DOHH2 (cell line): ENCODE results near the gene CLSTN1.

ENCODE experiments used
- H3F3A ChIP-seq: fragments of 200-600 bp; sonication (generic), shearing (Covaris generic); 2 replicates; pipeline ENCODE4 v1.6.0; 2016; ENCODE audit warnings: antibody characterized with exemption, mild to moderate bottlenecking; ENCODE audit not compliant: control insufficient read depth, insufficient read depth
- H3K27ac ChIP-seq: fragments of 200-600 bp; sonication (generic); 2 replicates; pipeline ENCODE4 v1.5.1; 2014; ENCODE audit warnings: low read depth, mild to moderate bottlenecking, low read length, moderate library complexity
- H3K27me3 ChIP-seq: fragments of 200-600 bp; sonication (generic); 2 replicates; pipeline ENCODE4 v1.6.1; 2014; ENCODE audit warnings: mild to moderate bottlenecking, low read length, mixed read lengths; ENCODE audit not compliant: control insufficient read depth
- H3K36me3 ChIP-seq: fragments of 200-600 bp; sonication (generic); 2 replicates; pipeline ENCODE4 v1.6.1; 2014; ENCODE audit warnings: mild to moderate bottlenecking, low read length, moderate library complexity, mixed read lengths; ENCODE audit not compliant: control insufficient read depth
- H3K4me1 ChIP-seq: fragments of 200-600 bp; sonication (generic); 2 replicates; pipeline ENCODE4 v1.6.1; 2014; ENCODE audit warnings: mild to moderate bottlenecking, low read length, mixed read lengths; ENCODE audit not compliant: control insufficient read depth
- H3K4me2 ChIP-seq: fragments of 200-600 bp; sonication (generic); 2 replicates; pipeline ENCODE4 v1.6.0; 2014; ENCODE audit warnings: mild to moderate bottlenecking, low read length, moderate library complexity
- H3K4me3 ChIP-seq: fragments of 200-600 bp; sonication (generic); 2 replicates; pipeline ENCODE4 v1.5.1; 2014; ENCODE audit warnings: mild to moderate bottlenecking, low read length, mixed read lengths
- H3K79me2 ChIP-seq: fragments of 200-600 bp; sonication (generic); 2 replicates; pipeline ENCODE4 v1.6.1; 2014; ENCODE audit warnings: mild to moderate bottlenecking, low read length, mixed read lengths; ENCODE audit not compliant: control insufficient read depth
- H3K9me2 ChIP-seq: fragments of 200-600 bp; sonication (generic); replicated peaks from 2 replicates; pipeline ENCODE4 v1.6.1; 2014; ENCODE audit warnings: mild to moderate bottlenecking, low read length, mixed read lengths; ENCODE audit not compliant: control insufficient read depth
- H3K9me3 ChIP-seq: fragments of 200-600 bp; sonication (generic); 2 replicates; pipeline ENCODE4 v1.6.1; 2014; ENCODE audit warnings: antibody characterized with exemption, low read length, mixed read lengths; ENCODE audit not compliant: control insufficient read depth, insufficient read depth
- H4K20me1 ChIP-seq: fragments of 200-600 bp; sonication (generic); 2 replicates; pipeline ENCODE4 v1.6.0; 2014; ENCODE audit warnings: low read depth, mild to moderate bottlenecking, antibody characterized with exemption, low read length, moderate library complexity; ENCODE audit not compliant: control insufficient read depth, insufficient read depth
- EZH2phosphoT487 ChIP-seq: fragments of 200-600 bp; sonication (generic); IDR thresholded peaks from 2 replicates; pipeline ENCODE4 v1.6.1; 2017; ENCODE audit warnings: borderline replicate concordance, mild to moderate bottlenecking, antibody characterized with exemption, low read length, moderate library complexity, mixed read lengths
- TF ChIP-seq, protein P1 (sequence below): fragments of 200-600 bp; sonication (generic); IDR thresholded peaks from one replicate; pipeline ENCODE4 v1.5.1; 2014; ENCODE audit warnings: antibody characterized with exemption, mild to moderate bottlenecking, low read depth, low read length; ENCODE audit not compliant: poor library complexity, severe bottlenecking

CLSTN1 gene

GRCh38 chr1:9866836-9867235 is 43.1 kb upstream of the CLSTN1 start:
- Histone ChIP-seq H4K20me1 (no peaks in the 10 kb centered on the region), H3K4me2 (peak overlapping the region; percentile 25), H3K4me1 (peaks cover 81% of the 10 kb centered on the region), H3K9me2 (no peaks in the 10 kb centered on the region), H3K27ac (peak overlapping the region; percentile 99), H3K36me3 (no peaks in the 10 kb centered on the region), H3K79me2 (no peaks in the 10 kb centered on the region), H3K27me3 (no peaks in the 10 kb centered on the region), H3F3A (peaks cover 23% of the 10 kb centered on the region), H3K9me3 (no peaks in the 10 kb centered on the region), H3K4me3 (no peak overlapping the region)
- no peak for TF ChIP-seq EZH2phosphoT487
- TF ChIP-seq, protein P1, sequence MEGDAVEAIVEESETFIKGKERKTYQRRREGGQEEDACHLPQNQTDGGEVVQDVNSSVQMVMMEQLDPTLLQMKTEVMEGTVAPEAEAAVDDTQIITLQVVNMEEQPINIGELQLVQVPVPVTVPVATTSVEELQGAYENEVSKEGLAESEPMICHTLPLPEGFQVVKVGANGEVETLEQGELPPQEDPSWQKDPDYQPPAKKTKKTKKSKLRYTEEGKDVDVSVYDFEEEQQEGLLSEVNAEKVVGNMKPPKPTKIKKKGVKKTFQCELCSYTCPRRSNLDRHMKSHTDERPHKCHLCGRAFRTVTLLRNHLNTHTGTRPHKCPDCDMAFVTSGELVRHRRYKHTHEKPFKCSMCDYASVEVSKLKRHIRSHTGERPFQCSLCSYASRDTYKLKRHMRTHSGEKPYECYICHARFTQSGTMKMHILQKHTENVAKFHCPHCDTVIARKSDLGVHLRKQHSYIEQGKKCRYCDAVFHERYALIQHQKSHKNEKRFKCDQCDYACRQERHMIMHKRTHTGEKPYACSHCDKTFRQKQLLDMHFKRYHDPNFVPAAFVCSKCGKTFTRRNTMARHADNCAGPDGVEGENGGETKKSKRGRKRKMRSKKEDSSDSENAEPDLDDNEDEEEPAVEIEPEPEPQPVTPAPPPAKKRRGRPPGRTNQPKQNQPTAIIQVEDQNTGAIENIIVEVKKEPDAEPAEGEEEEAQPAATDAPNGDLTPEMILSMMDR = no peak

GRCh38 chr1:9865724-9866123 is 42.0 kb upstream of the CLSTN1 start:
- Histone ChIP-seq H3K9me2 (no peaks in the 10 kb centered on the region), H3K4me3 (peak overlapping the region; percentile 39), H3K4me1 (peaks cover 81% of the 10 kb centered on the region), H4K20me1 (no peaks in the 10 kb centered on the region), H3K4me2 (peak overlapping the region; percentile 100), H3K9me3 (no peaks in the 10 kb centered on the region), H3K36me3 (no peaks in the 10 kb centered on the region), H3K27me3 (no peaks in the 10 kb centered on the region), H3F3A (peaks cover 23% of the 10 kb centered on the region), H3K27ac (peak overlapping the region; percentile 99), H3K79me2 (no peaks in the 10 kb centered on the region)
- TF ChIP-seq, protein P1 = no peak
- TF ChIP-seq EZH2phosphoT487 = no peak

GRCh38 chr1:9863371-9863770 is 39.6 kb upstream of the CLSTN1 start:
- Histone ChIP-seq H3K4me2 (peak overlapping the region; percentile 100), H3F3A (peaks cover 25% of the 10 kb centered on the region), H3K4me3 (peak overlapping the region; percentile 83), H3K4me1 (peaks cover 98% of the 10 kb centered on the region), H3K27me3 (no peaks in the 10 kb centered on the region), H3K36me3 (no peaks in the 10 kb centered on the region), H3K9me3 (no peaks in the 10 kb centered on the region), H3K9me2 (no peaks in the 10 kb centered on the region), H3K27ac (peak overlapping the region; percentile 99), H3K79me2 (no peaks in the 10 kb centered on the region), H4K20me1 (no peaks in the 10 kb centered on the region)
- TF ChIP-seq, protein P1 = no peak
- TF ChIP-seq EZH2phosphoT487 = no peak
